Mesodermal cell (in vitro differentiated cells): ENCODE results near the gene NEDD8.
A peak's percentile ranks its signal among the peaks of the same experiment; 100 is the strongest.

Experiments used
- H3K27ac ChIP-seq: 2 replicates; pipeline ENCODE4 v1.7.0; 2013; ENCODE audit warnings: mild to moderate bottlenecking, low read depth, low read length, moderate library complexity; ENCODE audit not compliant: severe bottlenecking
- H3K36me3 ChIP-seq: 2 replicates; pipeline ENCODE4 v1.7.1; 2013; ENCODE audit warnings: mild to moderate bottlenecking, low read length, moderate library complexity; ENCODE audit not compliant: control insufficient read depth, insufficient read depth
- H3K4me1 ChIP-seq: one replicate; pipeline ENCODE4 v1.7.1; 2013; ENCODE audit warnings: mild to moderate bottlenecking, low read length; ENCODE audit not compliant: insufficient read depth, control insufficient read depth, poor library complexity, severe bottlenecking
- H3K4me3 ChIP-seq: 2 replicates; pipeline ENCODE4 v1.7.0; 2013; ENCODE audit warnings: low read length, control low read depth, mild to moderate bottlenecking; ENCODE audit not compliant: insufficient read depth, poor library complexity, severe bottlenecking; ENCODE audit errors: extremely low read depth
- H3K9me3 ChIP-seq: 2 replicates; pipeline ENCODE4 v1.7.1; 2013; ENCODE audit warnings: mild to moderate bottlenecking, low read length, moderate library complexity; ENCODE audit not compliant: control insufficient read depth
- WGBS, 2 experiments: methylation state at CpG; one replicate each; pipeline ENCODE4 v1.1.5; 2013; ENCODE audit warnings: missing lambda C conversion rate in 2 of 2; ENCODE audit not compliant: insufficient coverage in 2 of 2; 5-methylcytosine and 5-hydroxymethylcytosine counted together

Gene NEDD8

GRCh38 chr14:24271834-24272263, 39.7 kb upstream of the NEDD8 start:
- 19% methylated on average over 2 to 3 of the region's 3 CpGs for WGBS, 2 experiments
- Histone ChIP-seq H3K4me1 (no peaks in the 10 kb centered on the region), H3K27ac (no peak overlapping the region), H3K4me3 (peak overlapping the region; percentile 86), H3K36me3 (peaks cover 8% of the 10 kb centered on the region), H3K9me3 (no peaks in the 10 kb centered on the region)

- Histone ChIP-seq H3K4me3 (peak within 1 kb of the TSS; percentile 86), H3K27ac (peak within 1 kb of the TSS; percentile 99), H3K4me1 (no peaks in the 10 kb centered on the region), H3K36me3 (peaks cover 13% of the 10 kb centered on the region), H3K9me3 (no peaks in the 10 kb centered on the region)
- WGBS, 2 experiments = 0 to 1% methylated on average over 42 to 51 of the region's 61 CpGs
Observed at GRCh38 chr14:24271134-24271833, 39.1 kb upstream of the NEDD8 start, which contains the start of gene RABGGTA. RABGGTA (minus strand) TSS chr14:24271597; CDS start chr14:24271115, 482 bp downstream.

GRCh38 chr14:24270537-24271133, 38.5 kb upstream of the NEDD8 start:
- Histone ChIP-seq H3K9me3 (no peaks in the 10 kb centered on the region), H3K27ac (peak overlapping the region; percentile 99), H3K4me1 (no peaks in the 10 kb centered on the region), H3K36me3 (peaks cover 16% of the 10 kb centered on the region), H3K4me3 (peak overlapping the region; percentile 86)
- WGBS, 2 experiments = 30 to 34% methylated on average over 12 to 13 of the region's 13 CpGs

GRCh38 chr14:24269910-24270536, 37.9 kb upstream of the NEDD8 start:
- peaks cover 16% of the 10 kb centered on the region for H3K36me3 ChIP-seq
- H3K27ac ChIP-seq = no peak overlapping the region
- WGBS, 2 experiments = 98 to 100% methylated on average over 13 of the region's 14 CpGs
- no peak overlapping the region for H3K4me3 ChIP-seq
- H3K9me3 ChIP-seq = no peaks in the 10 kb centered on the region
- no peaks in the 10 kb centered on the region for H3K4me1 ChIP-seq

GRCh38 chr14:24269368-24269767, 37.2 kb upstream of the NEDD8 start:
- WGBS, 2 experiments = 88 to 98% methylated on average over 7 to 8 of the region's 8 CpGs
- Histone ChIP-seq H3K27ac (no peak overlapping the region), H3K4me3 (no peak overlapping the region)

GRCh38 chr14:24268225-24268624, 36.1 kb upstream of the NEDD8 start:
- H3K4me3 ChIP-seq = no peak overlapping the region
- no peaks in the 10 kb centered on the region for H3K4me1 ChIP-seq
- peaks cover 16% of the 10 kb centered on the region for H3K36me3 ChIP-seq
- 87 to 99% methylated on average over 5 to 7 of the region's 9 CpGs for WGBS, 2 experiments
- no peak overlapping the region for H3K27ac ChIP-seq
- H3K9me3 ChIP-seq = no peaks in the 10 kb centered on the region

More at GRCh38 chr14:24269368-24269767, 37.2 kb upstream of the NEDD8 start:
- no peaks in the 10 kb centered on the region for H3K9me3 ChIP-seq
- peaks cover 16% of the 10 kb centered on the region for H3K36me3 ChIP-seq
- H3K4me1 ChIP-seq = no peaks in the 10 kb centered on the region

GRCh38 chr14:24267516-24267915, 35.3 kb upstream of the NEDD8 start:
- WGBS, 2 experiments = 95 to 98% methylated on average over 9 of the region's 9 CpGs
- no peaks in the 10 kb centered on the region for H3K9me3 ChIP-seq

GRCh38 chr14:24266344-24267244, 34.4 kb upstream of the NEDD8 start:
- H3K9me3 ChIP-seq = no peaks in the 10 kb centered on the region
- H3K36me3 ChIP-seq = peaks cover 16% of the 10 kb centered on the region
- WGBS, 2 experiments = 96 to 98% methylated on average over 15 to 17 of the region's 18 CpGs
- no peak overlapping the region for H3K27ac ChIP-seq
- no peaks in the 10 kb centered on the region for H3K4me1 ChIP-seq
- no peak overlapping the region for H3K4me3 ChIP-seq

More at GRCh38 chr14:24267516-24267915, 35.3 kb upstream of the NEDD8 start:
- no peak overlapping the region for H3K27ac ChIP-seq
- H3K36me3 ChIP-seq = peaks cover 16% of the 10 kb centered on the region
- no peaks in the 10 kb centered on the region for H3K4me1 ChIP-seq
- H3K4me3 ChIP-seq = no peak overlapping the region

GRCh38 chr14:24264298-24264697, 32.1 kb upstream of the NEDD8 start:
- no peaks in the 10 kb centered on the region for H3K9me3 ChIP-seq
- peaks cover under 1% of the 10 kb centered on the region for H3K4me1 ChIP-seq
- no peak overlapping the region for H3K4me3 ChIP-seq
- H3K36me3 ChIP-seq = peaks cover 16% of the 10 kb centered on the region
- WGBS, 2 experiments = 90 to 91% methylated on average over 5 to 6 of the region's 6 CpGs
- no peak overlapping the region for H3K27ac ChIP-seq

GRCh38 chr14:24263848-24264247, 31.7 kb upstream of the NEDD8 start:
- Histone ChIP-seq H3K36me3 (peaks cover 11% of the 10 kb centered on the region), H3K4me1 (peaks cover 3% of the 10 kb centered on the region), H3K27ac (no peak overlapping the region), H3K4me3 (no peak overlapping the region), H3K9me3 (no peaks in the 10 kb centered on the region)
- 87 to 100% methylated on average over 3 of the region's 6 CpGs for WGBS, 2 experiments
